ENCODE data around the gene TMEM52. TPM values are rescaled to one million over a fixed set of nuclear protein-coding genes. Genes with fewer than 3 reads are reported as not detected.

TMEM52 gene
- total and polyA plus RNA-seq, 4 donors: 2.6 to 13.1 (median 3.0) TPM

- no peak overlapping the region for H3K9ac ChIP-seq (ENCODE audit: low read depth in 1 of 2, low read length in 2 of 2)
- no peak overlapping the region for H3K4me3 ChIP-seq (ENCODE audit: low read depth in 1 of 3, low read length in 3 of 3)
- TF ChIP-seq FOXA1 (IDR thresholded peaks at IDR 0.05) (no peak), EGR1 (IDR thresholded peaks at IDR 0.05; ENCODE audit: low read depth in 2 of 2) (no peak), NR2F2 (IDR thresholded peaks at IDR 0.05) (no peak), JUND (IDR thresholded peaks at IDR 0.05) (no peak), HNF4A (conservative IDR thresholded peaks at IDR 0.05) (no peak), HNF4G (IDR thresholded peaks at IDR 0.05) (no peak), GABPA (IDR thresholded peaks at IDR 0.05 in 1 of 2, conservative IDR thresholded peaks at IDR 0.05 in 1 of 2) (no peak), SP1 (IDR thresholded peaks at IDR 0.05) (no peak), RXRA (IDR thresholded peaks at IDR 0.05) (no peak), FOXA2 (IDR thresholded peaks at IDR 0.05) (no peak), YY1 (IDR thresholded peaks at IDR 0.05) (no peak), TAF1 (conservative IDR thresholded peaks at IDR 0.05) (no peak), RAD21 (IDR thresholded peaks at IDR 0.05) (no peak)
- TF ChIP-seq, protein P1, sequence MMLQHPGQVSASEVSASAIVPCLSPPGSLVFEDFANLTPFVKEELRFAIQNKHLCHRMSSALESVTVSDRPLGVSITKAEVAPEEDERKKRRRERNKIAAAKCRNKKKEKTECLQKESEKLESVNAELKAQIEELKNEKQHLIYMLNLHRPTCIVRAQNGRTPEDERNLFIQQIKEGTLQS (IDR thresholded peaks at IDR 0.05): no peak
- TF ChIP-seq, protein P2, sequence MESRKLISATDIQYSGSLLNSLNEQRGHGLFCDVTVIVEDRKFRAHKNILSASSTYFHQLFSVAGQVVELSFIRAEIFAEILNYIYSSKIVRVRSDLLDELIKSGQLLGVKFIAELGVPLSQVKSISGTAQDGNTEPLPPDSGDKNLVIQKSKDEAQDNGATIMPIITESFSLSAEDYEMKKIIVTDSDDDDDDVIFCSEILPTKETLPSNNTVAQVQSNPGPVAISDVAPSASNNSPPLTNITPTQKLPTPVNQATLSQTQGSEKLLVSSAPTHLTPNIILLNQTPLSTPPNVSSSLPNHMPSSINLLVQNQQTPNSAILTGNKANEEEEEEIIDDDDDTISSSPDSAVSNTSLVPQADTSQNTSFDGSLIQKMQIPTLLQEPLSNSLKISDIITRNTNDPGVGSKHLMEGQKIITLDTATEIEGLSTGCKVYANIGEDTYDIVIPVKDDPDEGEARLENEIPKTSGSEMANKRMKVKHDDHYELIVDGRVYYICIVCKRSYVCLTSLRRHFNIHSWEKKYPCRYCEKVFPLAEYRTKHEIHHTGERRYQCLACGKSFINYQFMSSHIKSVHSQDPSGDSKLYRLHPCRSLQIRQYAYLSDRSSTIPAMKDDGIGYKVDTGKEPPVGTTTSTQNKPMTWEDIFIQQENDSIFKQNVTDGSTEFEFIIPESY (IDR thresholded peaks at IDR 0.05): no peak
- TF ChIP-seq, protein P3, sequence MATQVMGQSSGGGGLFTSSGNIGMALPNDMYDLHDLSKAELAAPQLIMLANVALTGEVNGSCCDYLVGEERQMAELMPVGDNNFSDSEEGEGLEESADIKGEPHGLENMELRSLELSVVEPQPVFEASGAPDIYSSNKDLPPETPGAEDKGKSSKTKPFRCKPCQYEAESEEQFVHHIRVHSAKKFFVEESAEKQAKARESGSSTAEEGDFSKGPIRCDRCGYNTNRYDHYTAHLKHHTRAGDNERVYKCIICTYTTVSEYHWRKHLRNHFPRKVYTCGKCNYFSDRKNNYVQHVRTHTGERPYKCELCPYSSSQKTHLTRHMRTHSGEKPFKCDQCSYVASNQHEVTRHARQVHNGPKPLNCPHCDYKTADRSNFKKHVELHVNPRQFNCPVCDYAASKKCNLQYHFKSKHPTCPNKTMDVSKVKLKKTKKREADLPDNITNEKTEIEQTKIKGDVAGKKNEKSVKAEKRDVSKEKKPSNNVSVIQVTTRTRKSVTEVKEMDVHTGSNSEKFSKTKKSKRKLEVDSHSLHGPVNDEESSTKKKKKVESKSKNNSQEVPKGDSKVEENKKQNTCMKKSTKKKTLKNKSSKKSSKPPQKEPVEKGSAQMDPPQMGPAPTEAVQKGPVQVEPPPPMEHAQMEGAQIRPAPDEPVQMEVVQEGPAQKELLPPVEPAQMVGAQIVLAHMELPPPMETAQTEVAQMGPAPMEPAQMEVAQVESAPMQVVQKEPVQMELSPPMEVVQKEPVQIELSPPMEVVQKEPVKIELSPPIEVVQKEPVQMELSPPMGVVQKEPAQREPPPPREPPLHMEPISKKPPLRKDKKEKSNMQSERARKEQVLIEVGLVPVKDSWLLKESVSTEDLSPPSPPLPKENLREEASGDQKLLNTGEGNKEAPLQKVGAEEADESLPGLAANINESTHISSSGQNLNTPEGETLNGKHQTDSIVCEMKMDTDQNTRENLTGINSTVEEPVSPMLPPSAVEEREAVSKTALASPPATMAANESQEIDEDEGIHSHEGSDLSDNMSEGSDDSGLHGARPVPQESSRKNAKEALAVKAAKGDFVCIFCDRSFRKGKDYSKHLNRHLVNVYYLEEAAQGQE (IDR thresholded peaks at IDR 0.05): no peak
- TF ChIP-seq, protein P4, sequence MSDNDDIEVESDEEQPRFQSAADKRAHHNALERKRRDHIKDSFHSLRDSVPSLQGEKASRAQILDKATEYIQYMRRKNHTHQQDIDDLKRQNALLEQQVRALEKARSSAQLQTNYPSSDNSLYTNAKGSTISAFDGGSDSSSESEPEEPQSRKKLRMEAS (IDR thresholded peaks at IDR 0.05): no peak
- TF ChIP-seq, protein P5, sequence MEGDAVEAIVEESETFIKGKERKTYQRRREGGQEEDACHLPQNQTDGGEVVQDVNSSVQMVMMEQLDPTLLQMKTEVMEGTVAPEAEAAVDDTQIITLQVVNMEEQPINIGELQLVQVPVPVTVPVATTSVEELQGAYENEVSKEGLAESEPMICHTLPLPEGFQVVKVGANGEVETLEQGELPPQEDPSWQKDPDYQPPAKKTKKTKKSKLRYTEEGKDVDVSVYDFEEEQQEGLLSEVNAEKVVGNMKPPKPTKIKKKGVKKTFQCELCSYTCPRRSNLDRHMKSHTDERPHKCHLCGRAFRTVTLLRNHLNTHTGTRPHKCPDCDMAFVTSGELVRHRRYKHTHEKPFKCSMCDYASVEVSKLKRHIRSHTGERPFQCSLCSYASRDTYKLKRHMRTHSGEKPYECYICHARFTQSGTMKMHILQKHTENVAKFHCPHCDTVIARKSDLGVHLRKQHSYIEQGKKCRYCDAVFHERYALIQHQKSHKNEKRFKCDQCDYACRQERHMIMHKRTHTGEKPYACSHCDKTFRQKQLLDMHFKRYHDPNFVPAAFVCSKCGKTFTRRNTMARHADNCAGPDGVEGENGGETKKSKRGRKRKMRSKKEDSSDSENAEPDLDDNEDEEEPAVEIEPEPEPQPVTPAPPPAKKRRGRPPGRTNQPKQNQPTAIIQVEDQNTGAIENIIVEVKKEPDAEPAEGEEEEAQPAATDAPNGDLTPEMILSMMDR (IDR thresholded peaks at IDR 0.05; ENCODE audit: low read depth, low read length, missing input control): no peak
- no peaks in the 10 kb centered on the region for H3K9me3 ChIP-seq (ENCODE audit: control insufficient read depth in 4 of 4, low read length in 3 of 4)
- H3K4me1 ChIP-seq (ENCODE audit: control insufficient read depth in 4 of 4, insufficient read depth in 4 of 4, low read length in 3 of 4): peaks cover 17 to 25% (median 24%) of the 10 kb centered on the region in 4 donors
- no peaks in the 10 kb centered on the region for H3K27me3 ChIP-seq (ENCODE audit: control insufficient read depth in 4 of 4, insufficient read depth in 4 of 4, low read length in 3 of 4)
- H3K27ac ChIP-seq (ENCODE audit: low read depth in 1 of 2, low read length in 2 of 2): no peak overlapping the region
- DNase-seq (ENCODE audit: low spot score): no peak
- H3K36me3 ChIP-seq (ENCODE audit: control insufficient read depth in 4 of 4, insufficient read depth in 3 of 4, low read depth in 1 of 4, low read length in 3 of 4): no peaks in the 10 kb centered on the region
- 83% methylated on average over 6 of the region's 6 CpGs for WGBS
Measured at GRCh38 chr1:1922702-1922955, 3.5 kb upstream of the TMEM52 start.
